HepG2 (cell line): Measurements from ENCODE around the gene JPH4. TPM values are rescaled to one million over a fixed set of nuclear protein-coding genes. Genes with fewer than 3 reads are reported as not detected.

Experiments used
- ATAC-seq: fragments of 200-7000 bp; cut with Tn5 transposase; 3 replicates; pipeline ENCODE4 v1.9.1; 2020; ENCODE audit warnings: mild to moderate bottlenecking, moderate library complexity
- BruUV-seq: library from RNA; stranded (reverse); fragments of 400-500 nt; replicated peaks from 2 replicates; lab custom pipeline; 2021; lab: Mats Ljungman, UMichigan
- CTCF ChIA-PET: fragments of 300-600 bp; formaldehyde crosslinking; extraction: SDS; loops from one replicate; lab custom pipeline; 2021; ENCODE audit warnings: low total read pairs, inconsistent platforms, low intra/inter-chr PET ratio; lab: Yijun Ruan, JAX
- POLR2A ChIA-PET: fragments of 350-600 bp; sonication (Branson Sonifier 250); formaldehyde crosslinking; loops from one replicate; lab custom pipeline; 2020; ENCODE audit warnings: antibody characterized with exemption, inconsistent platforms; lab: Yijun Ruan, JAX
- DNase-seq: peaks from one replicate; pipeline ENCODE4 v3.0.0-alpha.2; 2015; ENCODE audit warnings: low spot score
- FAIRE-seq: peaks from 3 replicates; lab custom pipeline; 2011; peaks lifted over from hg19 to GRCh38; lab: Jason Lieb, UNC
- H2AFZ ChIP-seq: one replicate; pipeline ENCODE4 v1.6.1; 2011; ENCODE audit warnings: low read length, inconsistent platforms
- H3K27ac ChIP-seq: fragments of 300-600 bp; 3 replicates; pipeline ENCODE4 v1.8.0; 2011; ENCODE audit warnings: mixed run types, mild to moderate bottlenecking, mixed read lengths, low read length, inconsistent platforms; ENCODE audit not compliant: insufficient read depth; ENCODE audit errors: extremely low read length
- H3K27me3 ChIP-seq, 2 experiments: fragments of 200-600 bp in 1 of 2; 2 replicates in 1 of 2; 3 replicates in 1 of 2; pipeline versions ENCODE4 v1.6.0 to v1.8.0; 2011; ENCODE audit warnings: low read length in 2 of 2, mild to moderate bottlenecking in 2 of 2, moderate library complexity in 2 of 2, inconsistent platforms in 1 of 2; ENCODE audit not compliant: insufficient read depth in 2 of 2, control insufficient read depth in 1 of 2
- H3K36me3 ChIP-seq, 2 experiments: fragments of 200-600 bp in 1 of 2; replicated peaks in 1 of 2; 2 replicates in 1 of 2; 3 replicates in 1 of 2; pipeline versions ENCODE4 v1.5.1 to v1.8.0; 2011; ENCODE audit warnings: low read length in 2 of 2, inconsistent platforms in 1 of 2; ENCODE audit not compliant: insufficient read depth in 2 of 2, control insufficient read depth in 1 of 2
- H3K4me1 ChIP-seq: 2 replicates; pipeline ENCODE4 v1.5.1; 2012; ENCODE audit warnings: low read length, inconsistent platforms; ENCODE audit not compliant: insufficient read depth
- H3K4me2 ChIP-seq: 2 replicates; pipeline ENCODE4 v1.6.0; 2011; ENCODE audit warnings: low read depth, low read length, inconsistent platforms
- H3K4me3 ChIP-seq, 3 experiments: fragments of 200-600 bp in 1 of 3; sonication (generic), shearing (Covaris generic) in 1 of 3; replicated peaks in 1 of 3; 2 replicates each; pipeline ENCODE4 v1.5.1; 2011 to 2016; ENCODE audit warnings: low read length in 3 of 3, inconsistent platforms in 2 of 3, low read depth in 2 of 3, mild to moderate bottlenecking in 2 of 3, control low read depth in 1 of 3, mixed read lengths in 1 of 3; ENCODE audit not compliant: insufficient read depth in 1 of 3
- H3K79me2 ChIP-seq: one replicate; pipeline ENCODE4 v1.6.1; 2011; ENCODE audit warnings: low read length, inconsistent platforms; ENCODE audit not compliant: insufficient read depth
- H3K9ac ChIP-seq: 2 replicates; pipeline ENCODE4 v1.6.0; 2011; ENCODE audit warnings: mild to moderate bottlenecking, low read depth, low read length, inconsistent platforms; ENCODE audit not compliant: insufficient read depth
- H3K9me3 ChIP-seq: 2 replicates; pipeline ENCODE4 v1.5.1; 2012; ENCODE audit warnings: mild to moderate bottlenecking, low read length
- H4K20me1 ChIP-seq: 2 replicates; pipeline ENCODE4 v1.6.0; 2011; ENCODE audit warnings: inconsistent platforms, mild to moderate bottlenecking, low read length, moderate library complexity; ENCODE audit not compliant: insufficient read depth
- EZH2 ChIP-seq: conservative IDR thresholded peaks from 2 replicates; pipeline ENCODE4 v1.6.1; 2012; ENCODE audit warnings: mild to moderate bottlenecking, low read depth, low read length, moderate library complexity
- FOXA3 ChIP-seq: IDR thresholded peaks from 2 replicates; pipeline ENCODE4 v1.6.1; 2016; ENCODE audit warnings: missing genetic modification reagents, missing compliant biosample characterization
- HNF4G ChIP-seq, 2 experiments: sonication (generic) in 1 of 2; formaldehyde crosslinking in 1 of 2; IDR thresholded peaks; 2 replicates each; pipeline versions ENCODE4 v1.4.0 to v1.6.1; 2011 to 2020; ENCODE audit warnings: borderline replicate concordance in 2 of 2, low read depth in 2 of 2, mild to moderate bottlenecking in 2 of 2, low read length in 1 of 2, missing genetic modification reagents in 1 of 2, moderate library complexity in 1 of 2
- KDM5B ChIP-seq: sonication (generic); formaldehyde crosslinking; IDR thresholded peaks from 2 replicates; pipeline ENCODE4 v1.4.0; 2020; ENCODE audit warnings: missing genetic modification reagents, mild to moderate bottlenecking, borderline replicate concordance
- MED13 ChIP-seq: sonication (generic); formaldehyde crosslinking; IDR thresholded peaks from 2 replicates; pipeline ENCODE4 v1.5.0; 2020; ENCODE audit warnings: missing genetic modification reagents
- MXD1 ChIP-seq: sonication (generic); formaldehyde crosslinking; IDR thresholded peaks from 2 replicates; pipeline ENCODE4 v1.4.0; 2020; ENCODE audit warnings: mild to moderate bottlenecking, missing genetic modification reagents
- MZF1 ChIP-seq: sonication (generic); formaldehyde crosslinking; IDR thresholded peaks from 2 replicates; pipeline ENCODE4 v1.8.1; 2023; ENCODE audit warnings: mild to moderate bottlenecking, missing genetic modification reagents, borderline replicate concordance
- PCBP1 ChIP-seq: fragments of 200-400 bp; formaldehyde crosslinking; IDR thresholded peaks from 2 replicates; pipeline ENCODE4 v1.6.1; 2017; ENCODE audit warnings: mild to moderate bottlenecking, low read depth, low read length, borderline replicate concordance
- PITX1 ChIP-seq: sonication (generic); formaldehyde crosslinking; IDR thresholded peaks from 2 replicates; pipeline ENCODE4 v1.5.1; 2020; ENCODE audit warnings: mild to moderate bottlenecking, missing genetic modification reagents
- TCF12 ChIP-seq, 2 experiments: fragments of 450-650 bp in 1 of 2; sonication (generic) in 1 of 2; formaldehyde crosslinking in 1 of 2; IDR thresholded peaks; 2 replicates each; pipeline versions ENCODE4 v1.6.1 to v1.8.0; 2017 to 2022; ENCODE audit warnings: antibody characterized with exemption in 1 of 2, mild to moderate bottlenecking in 1 of 2, missing genetic modification reagents in 1 of 2, moderate library complexity in 1 of 2
- THAP9 ChIP-seq: sonication (generic); formaldehyde crosslinking; IDR thresholded peaks from 2 replicates; pipeline ENCODE4; 2020; ENCODE audit warnings: missing genetic modification reagents, mild to moderate bottlenecking, borderline replicate concordance
- TOE1 ChIP-seq: sonication (generic); formaldehyde crosslinking; IDR thresholded peaks from 2 replicates; pipeline ENCODE4 v1.4.0; 2020; ENCODE audit warnings: mild to moderate bottlenecking, missing genetic modification reagents
- ZFYVE20 ChIP-seq: sonication (generic); formaldehyde crosslinking; IDR thresholded peaks from 2 replicates; pipeline ENCODE4 v1.8.0; 2023; ENCODE audit warnings: low read depth, mild to moderate bottlenecking, moderate library complexity, missing genetic modification reagents, borderline replicate concordance
- ZNF160 ChIP-seq: sonication (generic); formaldehyde crosslinking; IDR thresholded peaks from 2 replicates; pipeline ENCODE4 v1.8.0; 2022; ENCODE audit warnings: mild to moderate bottlenecking, inconsistent platforms, missing genetic modification reagents
- ZNF317 ChIP-seq: sonication (generic); formaldehyde crosslinking; IDR thresholded peaks from 2 replicates; pipeline ENCODE4 v1.5.0; 2020; ENCODE audit warnings: mild to moderate bottlenecking, missing genetic modification reagents
- ZNF543 ChIP-seq: sonication (generic); formaldehyde crosslinking; IDR thresholded peaks from 2 replicates; pipeline ENCODE4 v1.4.0; 2020; ENCODE audit warnings: mild to moderate bottlenecking, missing genetic modification reagents
- ZNF883 ChIP-seq: sonication (generic); formaldehyde crosslinking; IDR thresholded peaks from 2 replicates; pipeline ENCODE4 v1.5.1; 2020; ENCODE audit warnings: mild to moderate bottlenecking, missing genetic modification reagents; ENCODE audit errors: not compliant biosample characterization
- ZSCAN31 ChIP-seq: sonication (generic); formaldehyde crosslinking; IDR thresholded peaks from 2 replicates; pipeline ENCODE4 v1.5.0; 2020; ENCODE audit warnings: low read depth, mild to moderate bottlenecking, missing genetic modification reagents
- WGBS: methylation state at CpG from one replicate; pipeline ENCODE4 v1.1.6; 2017; ENCODE audit warnings: low lambda C conversion rate; 5-methylcytosine and 5-hydroxymethylcytosine counted together
- in situ Hi-C: cut with HindIII; loops from 2 replicates; pipeline ENCODE4 v1.10.0; 2017; ENCODE audit warnings: low pct_unique_long_range_greater_than_20kb; ENCODE audit not compliant: extremely low pct_ligation_motif_present
- intact Hi-C: fragments of 100-400 bp; cut with micrococcal nuclease; formaldehyde crosslinking; loops from one replicate; pipeline ENCODE4 v1.10.0; 2022; ENCODE audit not compliant: unreplicated experiment
- polyA plus RNA-seq, 8 experiments: library from polyadenylated mRNA; depleted of rRNA in 3 of 8; stranded (reverse) in 7 of 8; unstranded in 1 of 8; fragments of >200 nt; fragmentation: Illumina TruSeq in 4 of 8; extraction: Trizol in 4 of 8; gene quantifications; 2 replicates each; pipeline versions ENCODE4 v1.2.1 to v1.2.3, GENCODE V29; 2011 to 2016; ENCODE audit warnings: low read depth in 4 of 8, missing spikeins in 1 of 8, mixed read lengths in 1 of 8; ENCODE audit not compliant: insufficient read depth in 1 of 8
- total RNA-seq, 5 experiments: library from RNA; depleted of rRNA; stranded (reverse); fragments of >200 nt; fragmentation: Illumina TruSeq; extraction: Trizol; gene quantifications; 2 replicates each; pipeline ENCODE4 v1.2.3, GENCODE V29; 2016; ENCODE audit warnings: low read depth in 1 of 5

JPH4 gene
- total and polyA plus RNA-seq, 2 of the 13 experiments (the other 11 are each of a cell fraction or from before 2014, with no cell fraction given): 0.08 to 0.22 TPM

GRCh38 chr14:23570806-23571483, 7.6 kb downstream of the JPH4 start:
- DNase-seq (no peak), FAIRE-seq (no peak), ATAC-seq (no peak)
- H3K27ac ChIP-seq: no peak overlapping the region
- peaks cover 7% of the 10 kb centered on the region for H3K79me2 ChIP-seq
- ChIA-PET POLR2A (interaction anchor here (1.5 to 6.5 kb wide), 9 partner anchors 10 to 249 kb away, joined by 8 to 113 read pairs (median 10); partner anchors contain the start of genes DHRS2, PABPN1 and THTPA), CTCF (no interaction called here)
- peak overlapping the region in 1 of 3 experiments; percentile 51; a peak in 1 of 6 replicates for H3K4me3 ChIP-seq
- H3K27me3 ChIP-seq: peaks cover 2 to 8% of the 10 kb centered on the region in 2 experiments; a peak in 2 of 5 replicates
- peaks cover 2 to 5% of the 10 kb centered on the region in 2 experiments; a peak in 4 of 5 replicates for H3K36me3 ChIP-seq
- BruUV-seq: no TSS peak
- in situ Hi-C loops: no loop called here
- no peak overlapping the region for H2AFZ ChIP-seq
- H3K9me3 ChIP-seq: no peaks in the 10 kb centered on the region
- WGBS: 58% methylated on average over 20 of the region's 23 CpGs
- H4K20me1 ChIP-seq: no peaks in the 10 kb centered on the region
- H3K4me1 ChIP-seq: peaks cover 62% of the 10 kb centered on the region
- peak overlapping the region; percentile 76 for H3K4me2 ChIP-seq
- no peak overlapping the region for H3K9ac ChIP-seq
- intact Hi-C loops: no loop called here
- TF ChIP-seq PCBP1 (peak; percentile 67; the same call in 1 of the 2 replicates), EZH2 (no peak), ZSCAN31 (CRISPR knock-in tag) (0 out of 2 replicates have a peak, but pooled peaks have one; percentile 2), ZNF317 (CRISPR knock-in tag) (no peak), ZFYVE20 (CRISPR knock-in tag) (peak; percentile 92; the same call in 1 of the 2 replicates), PITX1 (CRISPR knock-in tag) (peak; percentile 11; the same call in 1 of the 2 replicates), HNF4G (IDR thresholded peaks at IDR 0.05; ENCODE audit: borderline replicate concordance, low read depth, low read length) (no peak), HNF4G (CRISPR knock-in tag; IDR thresholded peaks at IDR 0.05; ENCODE audit: borderline replicate concordance, low read depth) (0 out of 2 replicates have a peak, but pooled peaks have one; percentile 38), KDM5B (CRISPR knock-in tag) (0 out of 2 replicates have a peak, but pooled peaks have one; percentile 13), THAP9 (peak; percentile 9; the same call in 1 of the 2 replicates), ZNF543 (CRISPR knock-in tag) (0 out of 2 replicates have a peak, but pooled peaks have one; percentile 62), MXD1 (CRISPR knock-in tag) (peak; percentile 48; the same call in 1 of the 2 replicates), TCF12 (IDR thresholded peaks at IDR 0.05) (no peak), TCF12 (CRISPR knock-in tag; IDR thresholded peaks at IDR 0.05) (0 out of 2 replicates have a peak, but pooled peaks have one; percentile 36), ZNF883 (CRISPR knock-in tag) (peak; percentile 72), TOE1 (CRISPR knock-in tag) (no peak), FOXA3 (no peak), MZF1 (0 out of 2 replicates have a peak, but pooled peaks have one; percentile 69), MED13 (CRISPR knock-in tag) (no peak), ZNF160 (CRISPR knock-in tag) (no peak)
